Endothelial cell of umbilical vein (primary cell): ENCODE data around the gene MUC3A. TPM values are rescaled to one million over a fixed set of nuclear protein-coding genes. Genes with fewer than 3 reads are reported as not detected.

ENCODE experiments used
- BruUV-seq: library from RNA; stranded (reverse); fragments of 400-500 nt; replicated peaks from 2 replicates; lab custom pipeline; 2021; lab: Mats Ljungman, UMichigan
- CTCF ChIA-PET: fragments of 300-600, 350-600 bp; sonication (Branson Sonifier 250); formaldehyde crosslinking; loops from one replicate; lab custom pipeline; 2021; ENCODE audit warnings: antibody characterized with exemption, inconsistent platforms; lab: Charles Lee
- POLR2A ChIA-PET: fragments of 300-600, 350-600 bp; sonication (Branson Sonifier 250); formaldehyde crosslinking; loops from one replicate; lab custom pipeline; 2021; ENCODE audit warnings: antibody characterized with exemption, inconsistent platforms; lab: Charles Lee
- DNase-seq: peaks from one replicate; pipeline ENCODE4 v3.0.0-alpha.2; 2011; ENCODE audit warnings: low read depth, low spot score
- FAIRE-seq: peaks from 2 replicates; lab custom pipeline; 2011; peaks lifted over from hg19 to GRCh38; lab: Jason Lieb, UNC
- H2AFZ ChIP-seq: 2 replicates; pipeline ENCODE4 v1.6.0; 2012; ENCODE audit warnings: low read depth, low read length, control low read depth, inconsistent platforms
- H3K27ac ChIP-seq: 2 replicates; pipeline ENCODE4 v1.5.1; 2011; ENCODE audit warnings: low read depth, mild to moderate bottlenecking, control low read depth, low read length, moderate library complexity; ENCODE audit not compliant: insufficient read depth
- H3K27me3 ChIP-seq, 2 experiments: 2 replicates each; pipeline versions ENCODE4 v1.6.0 to v1.6.1; 2011; ENCODE audit warnings: low read length in 2 of 2, mixed read lengths in 1 of 2; ENCODE audit not compliant: control insufficient read depth in 2 of 2, insufficient read depth in 2 of 2
- H3K36me3 ChIP-seq, 2 experiments: 2 replicates in 1 of 2; 3 replicates in 1 of 2; pipeline ENCODE4 v1.5.1; 2011; ENCODE audit warnings: low read length in 2 of 2, mild to moderate bottlenecking in 1 of 2, moderate library complexity in 1 of 2; ENCODE audit not compliant: control insufficient read depth in 2 of 2, insufficient read depth in 2 of 2; ENCODE audit errors: extremely low read depth in 1 of 2
- H3K4me1 ChIP-seq: 3 replicates; pipeline ENCODE4 v1.5.1; 2011; ENCODE audit warnings: mild to moderate bottlenecking, low read length; ENCODE audit not compliant: control insufficient read depth, insufficient read depth; ENCODE audit errors: extremely low read depth
- H3K4me2 ChIP-seq: 2 replicates; pipeline ENCODE4 v1.6.1; 2011; ENCODE audit warnings: low read length, control low read depth, mixed read lengths; ENCODE audit not compliant: insufficient read depth
- H3K4me3 ChIP-seq, 3 experiments: fragments of 200-600 bp in 1 of 3; sonication (generic), shearing (Covaris generic) in 1 of 3; replicated peaks in 1 of 3; 2 replicates each; pipeline ENCODE4 v1.5.1; 2011 to 2016; ENCODE audit warnings: control low read depth in 3 of 3, low read length in 3 of 3, mild to moderate bottlenecking in 2 of 3, inconsistent platforms in 1 of 3, low read depth in 1 of 3, moderate library complexity in 1 of 3; ENCODE audit not compliant: insufficient read depth in 1 of 3
- H3K79me2 ChIP-seq: 2 replicates; pipeline ENCODE4 v1.6.0; 2012; ENCODE audit warnings: low read length, inconsistent platforms; ENCODE audit not compliant: control insufficient read depth, insufficient read depth
- H3K9ac ChIP-seq: replicated peaks from 2 replicates; pipeline ENCODE3; 2011; ENCODE audit warnings: low read length, control low read depth; ENCODE audit not compliant: insufficient read depth; ENCODE audit errors: extremely low read depth
- H3K9me1 ChIP-seq: replicated peaks from 3 replicates; pipeline ENCODE4 v1.6.0; 2011; ENCODE audit warnings: mild to moderate bottlenecking, low read length; ENCODE audit not compliant: control insufficient read depth, insufficient read depth; ENCODE audit errors: extremely low read depth
- H3K9me3 ChIP-seq: replicated peaks from 2 replicates; pipeline ENCODE4 v1.5.1; 2012; ENCODE audit warnings: low read length, inconsistent platforms; ENCODE audit not compliant: control insufficient read depth, insufficient read depth
- H4K20me1 ChIP-seq: replicated peaks from 2 replicates; pipeline ENCODE3; 2011; ENCODE audit warnings: mild to moderate bottlenecking, low read length; ENCODE audit not compliant: control insufficient read depth, insufficient read depth; ENCODE audit errors: extremely low read depth
- CTCF ChIP-seq, 2 donors: IDR thresholded peaks; 1 replicate in 1 of 2; 2 replicates in 1 of 2; pipeline ENCODE4 v1.5.1; 2011; ENCODE audit warnings: low read length in 2 of 2, mild to moderate bottlenecking in 2 of 2, moderate library complexity in 2 of 2, control low read depth in 1 of 2, inconsistent platforms in 1 of 2, low read depth in 1 of 2; ENCODE audit not compliant: insufficient read depth in 1 of 2; ENCODE audit errors: extremely low read depth in 1 of 2
- MYC ChIP-seq: IDR thresholded peaks from one replicate; pipeline ENCODE4 v1.6.1; 2011; ENCODE audit warnings: mild to moderate bottlenecking, low read depth, low read length
- dilution Hi-C: fragments of 300-500 bp; cut with MboI; formaldehyde crosslinking; loops from one replicate; pipeline ENCODE4 v1.15.0; 2019; ENCODE audit warnings: low sequenced_read_pairs; ENCODE audit not compliant: extremely low pct_ligation_motif_present
- intact Hi-C: fragments of 100-400 bp; cut with micrococcal nuclease; formaldehyde crosslinking; loops from one replicate; pipeline ENCODE4 v1.10.0; 2022
- polyA plus RNA-seq, 4 experiments: library from polyadenylated mRNA; depleted of rRNA in 3 of 4; stranded (reverse) in 3 of 4; unstranded in 1 of 4; fragments of >200 nt; gene quantifications; 2 replicates each; pipeline versions ENCODE4 v1.2.1 to v1.2.3, GENCODE V29; 2011 to 2012; ENCODE audit warnings: missing spikeins in 1 of 4
- total RNA-seq: library from RNA; stranded (reverse); gene quantifications from 2 replicates; pipeline ENCODE4 v1.2.3, GENCODE V29; 2021

MUC3A gene
- total and polyA plus RNA-seq, 2 donors (not counting 3 experiments of a cell fraction or from before 2014, with no cell fraction given), result not detected

- BruUV-seq, result no TSS peak
- FAIRE-seq, result peak; percentile 85
- Histone ChIP-seq H2AFZ (peak overlapping the region; percentile 53), H3K9me3 (no peaks in the 10 kb centered on the region), H3K9ac (no peak overlapping the region), H3K27ac (no peak overlapping the region), H3K27me3 (peaks cover 22 to 28% of the 10 kb centered on the region in 2 experiments), H3K4me3 (no peak overlapping the region), H3K4me1 (peaks cover 2% of the 10 kb centered on the region), H4K20me1 (no peaks in the 10 kb centered on the region), H3K79me2 (no peaks in the 10 kb centered on the region), H3K9me1 (no peaks in the 10 kb centered on the region), H3K36me3 (no peaks in the 10 kb centered on the region), H3K4me2 (no peak overlapping the region)
- dilution Hi-C loops, result no loop called here
- TF ChIP-seq MYC, result no peak
- TF ChIP-seq CTCF (IDR thresholded peaks at IDR 0.05; ENCODE audit: extremely low read depth in 1 of 2, insufficient read depth in 1 of 2, low read depth in 1 of 2, low read length in 2 of 2), result peak; percentile 92 to 93
- ChIA-PET CTCF (interaction anchor here (0.7 to 1.3 kb wide), 12 partner anchors 8 to 112 kb away, joined by 3 to 20 read pairs (median 4); partner anchors contain the start of gene MUC17), POLR2A (no interaction called here)
- intact Hi-C loops, result loop anchor here (1.0 to 10.0 kb wide), 4 partner anchors 49 to 111 kb away; no protein-coding TSS in a partner anchor
- peak; percentile 49 for DNase-seq
Measured at GRCh38 chr7:100965723-100966541, 16.6 kb downstream of the MUC3A start.
